ENCODE data around the gene SLC31A2.
A peak's percentile ranks its signal among the peaks of the same experiment; 100 is the strongest.

SLC31A2 gene

GRCh38 chr9:113186137-113186755 lies 35.4 kb downstream of the SLC31A2 start:
- DNase-seq (no peak), ATAC-seq (no peak)

- DNase-seq (no peak), ATAC-seq (peak; percentile 36)
Measured at GRCh38 chr9:113187929-113188595, 37.3 kb downstream of the SLC31A2 start.

GRCh38 chr9:113192455-113192854 lies 41.6 kb downstream of the SLC31A2 start:
- DNase-seq (no peak), ATAC-seq (no peak)

GRCh38 chr9:113199683-113200329 lies 49.0 kb downstream of the SLC31A2 start:
- DNase-seq (no peak), ATAC-seq (no peak)

GRCh38 chr9:113205432-113205831 lies 54.6 kb downstream of the SLC31A2 start:
- ATAC-seq, result no peak
- no peak for DNase-seq

- DNase-seq (no peak), ATAC-seq (no peak)
Measured at GRCh38 chr9:113205861-113206260, 55.1 kb downstream of the SLC31A2 start.

- ATAC-seq (no peak), DNase-seq (no peak)
Measured at GRCh38 chr9:113210815-113211214, 60.0 kb downstream of the SLC31A2 start.

Measured in stimulated activated naive CD8-positive, alpha-beta T cell treated with anti-CD3 and anti-CD28 coated beads, Interleukin-15, Interleukin-2, amounts not matched to agents 100 U/mL and 50 U/mL, for 24 hours (primary cell).